Activated T-cell treated with anti-CD3 and anti-CD28 coated beads for 48 hours (primary cell): Measurements from ENCODE around the gene MN1.

Experiments
- DNase-seq: peaks from one replicate; pipeline ENCODE4 v3.0.0-alpha.2; 2020; ENCODE audit warnings: low read depth

Gene MN1

GRCh38 chr22:27732841-27733240, 68.7 kb downstream of the MN1 start:
- no peak for DNase-seq

GRCh38 chr22:27732391-27732790, 69.2 kb downstream of the MN1 start:
- no peak for DNase-seq

GRCh38 chr22:27731621-27732020, 69.9 kb downstream of the MN1 start:
- no peak for DNase-seq

- no peak for DNase-seq
These were observed 70.7 kb downstream of the MN1 start for GRCh38 chr22:27730641-27731433.

- no peak for DNase-seq
These were observed 72.3 kb downstream of the MN1 start for GRCh38 chr22:27729246-27729645.

- no peak for DNase-seq
These were observed 73.7 kb downstream of the MN1 start for GRCh38 chr22:27727673-27728451.

GRCh38 chr22:27726686-27727449, 74.7 kb downstream of the MN1 start:
- no peak for DNase-seq

GRCh38 chr22:27726331-27726685, 75.2 kb downstream of the MN1 start:
- no peak for DNase-seq

- DNase-seq: no peak
These were observed 75.9 kb downstream of the MN1 start for GRCh38 chr22:27725661-27726060.

GRCh38 chr22:27724709-27725108, 76.8 kb downstream of the MN1 start:
- no peak for DNase-seq

- DNase-seq: no peak
These were observed 77.4 kb downstream of the MN1 start for GRCh38 chr22:27724157-27724556.

GRCh38 chr22:27723708-27724107, 77.8 kb downstream of the MN1 start:
- DNase-seq: no peak

GRCh38 chr22:27723158-27723557, 78.4 kb downstream of the MN1 start:
- no peak for DNase-seq

GRCh38 chr22:27720860-27721259, 80.7 kb downstream of the MN1 start:
- no peak for DNase-seq

GRCh38 chr22:27719535-27720227, 81.9 kb downstream of the MN1 start:
- no peak for DNase-seq

- DNase-seq: no peak
These were observed 82.6 kb downstream of the MN1 start for GRCh38 chr22:27719036-27719347.

- DNase-seq: no peak
These were observed 83.1 kb downstream of the MN1 start for GRCh38 chr22:27718186-27719035.

- no peak for DNase-seq
These were observed 84.5 kb downstream of the MN1 start for GRCh38 chr22:27717094-27717493.

GRCh38 chr22:27716074-27716473, 85.5 kb downstream of the MN1 start:
- DNase-seq: no peak

- no peak for DNase-seq
These were observed 86.5 kb downstream of the MN1 start for GRCh38 chr22:27715106-27715505.

- DNase-seq: no peak
These were observed 87.5 kb downstream of the MN1 start for GRCh38 chr22:27714068-27714467.
